PFSK-1 (cell line): ENCODE results near the gene FFAR2.

ENCODE experiments used
- FOXP2 ChIP-seq: optimal IDR thresholded peaks from 2 replicates; pipeline ENCODE3; 2011; ENCODE audit warnings: borderline replicate concordance, control low read depth, inconsistent platforms; ENCODE audit not compliant: insufficient read depth; ENCODE audit errors: extremely low read length, extremely low read depth
- POLR2AphosphoS5 ChIP-seq: IDR thresholded peaks from 2 replicates; pipeline ENCODE4 v1.6.1; 2012; ENCODE audit warnings: low read depth, mild to moderate bottlenecking, control low read depth, low read length, moderate library complexity
- SIN3A ChIP-seq: IDR thresholded peaks from 2 replicates; pipeline ENCODE4 v1.6.1; 2012; ENCODE audit warnings: mild to moderate bottlenecking, low read length, moderate library complexity, borderline replicate concordance; ENCODE audit not compliant: insufficient read depth
- TAF1 ChIP-seq: IDR thresholded peaks from 2 replicates; pipeline ENCODE4 v1.6.1; 2012; ENCODE audit warnings: low read length, control low read depth, borderline replicate concordance; ENCODE audit not compliant: insufficient read depth
- TF ChIP-seq, protein P1 (sequence below), 2 experiments: IDR thresholded peaks; 2 replicates each; pipeline versions ENCODE4 v1.6.1 to v1.8.0; 2011 to 2012; ENCODE audit warnings: low read depth in 2 of 2, low read length in 2 of 2, control low read depth in 1 of 2, inconsistent platforms in 1 of 2, mild to moderate bottlenecking in 1 of 2, moderate library complexity in 1 of 2; ENCODE audit not compliant: insufficient read depth in 1 of 2

Gene FFAR2

DNA sequence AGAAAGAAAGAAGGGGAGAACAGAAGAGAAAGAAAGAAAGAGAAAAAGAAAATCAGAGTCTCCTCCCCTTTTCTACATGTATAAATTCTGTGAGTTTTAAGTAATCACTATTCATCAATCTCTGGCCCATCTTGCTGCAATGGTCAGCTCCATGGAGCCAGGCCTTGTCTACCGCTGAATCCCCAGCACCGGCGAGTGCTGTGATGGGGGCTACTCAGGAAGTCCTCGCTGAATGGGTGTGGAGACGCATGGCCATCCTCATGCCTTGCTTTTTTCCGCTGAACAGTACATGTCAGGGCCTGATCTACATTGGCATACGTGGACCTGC lies 47.3 kb upstream of the FFAR2 start:
- TF ChIP-seq FOXP2 (no peak), TAF1 (no peak), POLR2AphosphoS5 (no peak), SIN3A (no peak)
- TF ChIP-seq, protein P1, sequence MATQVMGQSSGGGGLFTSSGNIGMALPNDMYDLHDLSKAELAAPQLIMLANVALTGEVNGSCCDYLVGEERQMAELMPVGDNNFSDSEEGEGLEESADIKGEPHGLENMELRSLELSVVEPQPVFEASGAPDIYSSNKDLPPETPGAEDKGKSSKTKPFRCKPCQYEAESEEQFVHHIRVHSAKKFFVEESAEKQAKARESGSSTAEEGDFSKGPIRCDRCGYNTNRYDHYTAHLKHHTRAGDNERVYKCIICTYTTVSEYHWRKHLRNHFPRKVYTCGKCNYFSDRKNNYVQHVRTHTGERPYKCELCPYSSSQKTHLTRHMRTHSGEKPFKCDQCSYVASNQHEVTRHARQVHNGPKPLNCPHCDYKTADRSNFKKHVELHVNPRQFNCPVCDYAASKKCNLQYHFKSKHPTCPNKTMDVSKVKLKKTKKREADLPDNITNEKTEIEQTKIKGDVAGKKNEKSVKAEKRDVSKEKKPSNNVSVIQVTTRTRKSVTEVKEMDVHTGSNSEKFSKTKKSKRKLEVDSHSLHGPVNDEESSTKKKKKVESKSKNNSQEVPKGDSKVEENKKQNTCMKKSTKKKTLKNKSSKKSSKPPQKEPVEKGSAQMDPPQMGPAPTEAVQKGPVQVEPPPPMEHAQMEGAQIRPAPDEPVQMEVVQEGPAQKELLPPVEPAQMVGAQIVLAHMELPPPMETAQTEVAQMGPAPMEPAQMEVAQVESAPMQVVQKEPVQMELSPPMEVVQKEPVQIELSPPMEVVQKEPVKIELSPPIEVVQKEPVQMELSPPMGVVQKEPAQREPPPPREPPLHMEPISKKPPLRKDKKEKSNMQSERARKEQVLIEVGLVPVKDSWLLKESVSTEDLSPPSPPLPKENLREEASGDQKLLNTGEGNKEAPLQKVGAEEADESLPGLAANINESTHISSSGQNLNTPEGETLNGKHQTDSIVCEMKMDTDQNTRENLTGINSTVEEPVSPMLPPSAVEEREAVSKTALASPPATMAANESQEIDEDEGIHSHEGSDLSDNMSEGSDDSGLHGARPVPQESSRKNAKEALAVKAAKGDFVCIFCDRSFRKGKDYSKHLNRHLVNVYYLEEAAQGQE (IDR thresholded peaks at IDR 0.05; ENCODE audit: insufficient read depth in 1 of 2, low read depth in 2 of 2, low read length in 2 of 2): no peak

DNA sequence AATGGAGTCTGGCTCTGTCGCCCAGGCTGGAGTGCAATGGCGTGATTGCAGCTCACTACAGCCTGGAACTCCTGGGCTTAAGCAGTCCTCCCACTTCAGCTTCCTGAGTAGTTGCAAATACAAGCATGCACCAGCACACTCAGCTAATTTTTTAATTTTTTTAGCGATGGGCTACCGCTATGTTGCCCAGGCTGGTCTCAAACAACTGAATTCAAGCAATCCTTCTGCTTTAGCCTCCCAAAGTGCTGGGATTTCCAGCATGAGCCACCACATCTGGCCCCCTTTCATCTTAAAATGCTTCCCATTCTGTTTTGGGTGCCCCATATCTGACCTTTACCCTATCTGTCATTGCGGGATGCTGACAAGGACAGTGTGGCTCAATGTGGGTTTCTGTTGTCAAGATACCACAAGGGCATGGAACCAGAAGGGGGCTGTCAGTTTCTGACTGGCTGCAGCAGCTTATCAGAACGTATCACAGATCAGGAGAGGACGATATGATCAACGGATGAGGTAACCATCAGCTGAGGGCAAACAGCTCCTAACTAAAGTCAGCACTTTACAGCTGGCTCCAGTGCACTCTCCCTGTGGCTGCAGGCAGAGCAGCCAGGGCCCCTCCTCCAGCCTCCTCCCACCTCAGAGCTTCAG lies 44.8 kb upstream of the FFAR2 start:
- TF ChIP-seq TAF1 (no peak), FOXP2 (no peak), POLR2AphosphoS5 (no peak)
- TF ChIP-seq, protein P1 (IDR thresholded peaks at IDR 0.05; ENCODE audit: insufficient read depth in 1 of 2, low read depth in 2 of 2, low read length in 2 of 2): no peak

DNA sequence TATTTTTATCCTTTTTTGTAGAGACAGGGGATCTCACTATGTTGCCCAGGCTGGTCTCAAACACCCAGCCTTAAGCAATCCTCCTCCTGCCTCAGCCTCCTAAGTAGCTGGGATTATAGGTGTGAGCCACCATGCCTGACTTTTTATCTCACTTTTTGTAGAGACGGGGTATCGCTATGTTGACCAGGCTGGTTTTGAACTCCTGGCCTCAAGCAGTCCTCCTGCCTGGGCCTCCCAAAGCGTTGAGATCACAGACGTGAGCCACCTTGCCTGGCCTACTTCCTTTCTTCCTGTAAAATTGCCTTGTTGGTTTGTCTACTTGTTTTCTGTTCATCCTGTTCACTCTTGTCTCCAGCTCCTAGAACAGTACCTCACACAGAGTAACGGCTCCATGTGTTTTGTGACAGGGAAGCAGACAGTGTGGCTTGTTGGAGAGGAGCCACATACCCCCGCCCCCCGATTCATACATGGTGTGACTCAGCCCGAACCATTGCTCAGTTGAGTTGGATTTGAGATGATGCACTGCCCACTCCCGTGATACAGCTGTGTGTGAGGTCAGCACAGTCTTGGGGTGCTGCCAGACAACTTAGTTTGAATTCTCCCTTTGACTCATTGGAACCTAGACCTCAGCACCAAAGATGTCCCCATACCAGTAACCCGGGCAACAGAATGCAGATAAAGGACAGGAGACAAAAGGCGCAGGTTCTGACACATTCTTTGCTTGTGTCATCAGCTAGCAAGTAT lies 43.0 kb upstream of the FFAR2 start:
- no peak for TF ChIP-seq FOXP2
- TF ChIP-seq POLR2AphosphoS5: no peak
- TF ChIP-seq TAF1: no peak
- TF ChIP-seq, protein P1 (IDR thresholded peaks at IDR 0.05; ENCODE audit: insufficient read depth in 1 of 2, low read depth in 2 of 2, low read length in 2 of 2): no peak
- no peak for TF ChIP-seq SIN3A

DNA sequence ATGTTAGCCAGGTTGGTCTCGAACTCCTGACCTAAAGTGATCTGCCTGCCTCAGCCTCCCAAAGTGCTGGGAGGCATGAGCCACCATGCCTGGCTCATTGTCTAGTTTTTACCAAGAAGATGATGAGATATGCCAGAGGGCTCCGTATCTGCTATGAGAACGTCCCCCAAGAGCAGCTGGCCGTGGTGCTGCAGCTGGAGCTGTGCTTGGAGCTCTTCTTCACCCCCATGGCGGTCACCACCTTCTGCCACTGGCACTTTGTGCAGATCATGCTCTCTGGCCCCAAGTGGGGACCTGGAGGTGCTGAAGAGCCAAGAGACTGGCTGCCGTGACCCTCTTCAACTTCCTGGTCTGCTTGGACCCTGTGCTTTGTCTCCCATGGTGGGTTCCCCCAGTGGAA lies 40.4 kb upstream of the FFAR2 start:
- TF ChIP-seq, protein P1 (IDR thresholded peaks at IDR 0.05; ENCODE audit: insufficient read depth in 1 of 2, low read depth in 2 of 2, low read length in 2 of 2): peak in 1 of 2 experiments; percentile 16; a peak in 1 of 4 replicates
- no peak for TF ChIP-seq POLR2AphosphoS5
